Neural progenitor cell (in vitro differentiated cells): Measurements from ENCODE around the gene AGBL4. TPM values are rescaled to one million over a fixed set of nuclear protein-coding genes. Genes with fewer than 3 reads are reported as not detected.

ENCODE experiments used
- DNase-seq: peaks from one replicate; pipeline ENCODE4 v3.0.0-alpha.2; 2016; ENCODE audit warnings: low spot score
- H2AFZ ChIP-seq: fragments of 200-600 bp; sonication (generic); replicated peaks from 2 replicates; pipeline ENCODE4 v1.6.1; 2016; ENCODE audit warnings: antibody characterized with exemption
- H3F3A ChIP-seq: fragments of 200-600 bp; sonication (generic); 2 replicates; pipeline ENCODE4 v1.6.1; 2016; ENCODE audit warnings: antibody characterized with exemption, low read depth
- H3K27ac ChIP-seq: fragments of 200-600 bp; sonication (generic); 2 replicates; pipeline ENCODE4 v1.5.1; 2016; ENCODE audit warnings: mild to moderate bottlenecking
- H3K27me3 ChIP-seq: fragments of 200-600 bp; sonication (generic); 2 replicates; pipeline ENCODE4 v1.6.1; 2016; ENCODE audit warnings: mild to moderate bottlenecking, moderate library complexity
- H3K36me3 ChIP-seq: fragments of 200-600 bp; sonication (generic); 2 replicates; pipeline ENCODE4 v1.5.1; 2016
- H3K4me1 ChIP-seq: fragments of 200-600 bp; sonication (generic); 2 replicates; pipeline ENCODE4 v1.6.1; 2016; ENCODE audit warnings: mixed run types
- H3K4me2 ChIP-seq: fragments of 200-600 bp; sonication (generic); 2 replicates; pipeline ENCODE4 v1.6.1; 2016
- H3K4me3 ChIP-seq: fragments of 200-600 bp; sonication (generic); 2 replicates; pipeline ENCODE4 v1.5.1; 2016
- H3K79me2 ChIP-seq: fragments of 200-600 bp; sonication (generic); 2 replicates; pipeline ENCODE4 v1.6.1; 2016; ENCODE audit warnings: low read depth
- H3K9ac ChIP-seq: fragments of 200-600 bp; sonication (generic); 2 replicates; pipeline ENCODE4 v1.6.1; 2016
- H3K9me3 ChIP-seq: fragments of 200-600 bp; sonication (generic); 2 replicates; pipeline ENCODE4 v1.5.1; 2016; ENCODE audit warnings: low read depth
- H4K20me1 ChIP-seq: fragments of 200-600 bp; sonication (generic); 2 replicates; pipeline ENCODE4 v1.6.1; 2016; ENCODE audit warnings: low read depth
- H3K27ac Mint-ChIP-seq: 3 replicates; pipeline ENCODE4 v1.8.0; 2021; ENCODE audit warnings: mixed read lengths
- H3K27me3 Mint-ChIP-seq: 2 replicates; pipeline ENCODE4 v1.8.0; 2022; ENCODE audit warnings: low read depth, mild to moderate bottlenecking, inconsistent platforms, moderate library complexity, mixed read lengths; ENCODE audit not compliant: insufficient read depth
- H3K36me3 Mint-ChIP-seq: 3 replicates; pipeline ENCODE4 v1.8.0; 2021; ENCODE audit warnings: mixed read lengths
- H3K4me1 Mint-ChIP-seq: 3 replicates; pipeline ENCODE4 v1.8.0; 2021; ENCODE audit warnings: mixed read lengths
- H3K4me3 Mint-ChIP-seq: 3 replicates; pipeline ENCODE4 v1.8.0; 2021; ENCODE audit warnings: mild to moderate bottlenecking, moderate library complexity, mixed read lengths
- H3K9me3 Mint-ChIP-seq: 3 replicates; pipeline ENCODE4 v1.8.0; 2020; ENCODE audit warnings: mixed read lengths
- CTCF ChIP-seq: fragments of 200-600 bp; sonication (generic); IDR thresholded peaks from 2 replicates; pipeline ENCODE4 v1.5.1; 2017; ENCODE audit warnings: antibody characterized with exemption, mild to moderate bottlenecking
- EZH2 ChIP-seq: fragments of 200-600 bp; sonication (generic); IDR thresholded peaks from 2 replicates; pipeline ENCODE4 v1.6.1; 2017; ENCODE audit warnings: antibody characterized with exemption, mild to moderate bottlenecking, moderate library complexity
- EZH2phosphoT487 ChIP-seq: fragments of 200-600 bp; sonication (generic); IDR thresholded peaks from 2 replicates; pipeline ENCODE4 v1.6.1; 2017; ENCODE audit warnings: antibody characterized with exemption
- total RNA-seq: library from RNA; depleted of rRNA; stranded (reverse); fragments of >200 nt; gene quantifications from 2 replicates; pipeline ENCODE4 v1.2.3, GENCODE V29; 2015; ENCODE audit warnings: low replicate concordance

AGBL4 gene
- total RNA-seq, 1 donor from 2014 or later, result 1.5 TPM

- H3K9me3 ChIP-seq, result peaks cover 31% of the 10 kb centered on the region
- Mint-ChIP-seq H3K4me1 (no peaks in the 10 kb centered on the region), H3K4me3 (no peak overlapping the region), H3K27ac (no peak overlapping the region), H3K36me3 (no peaks in the 10 kb centered on the region), H3K9me3 (peaks cover 27% of the 10 kb centered on the region), H3K27me3 (no peaks in the 10 kb centered on the region)
- no peaks in the 10 kb centered on the region for H3F3A ChIP-seq
- no peaks in the 10 kb centered on the region for H3K27me3 ChIP-seq
- H3K36me3 ChIP-seq, result no peaks in the 10 kb centered on the region
- no peak overlapping the region for H2AFZ ChIP-seq
- no peak overlapping the region for H3K9ac ChIP-seq
- DNase-seq, result no peak
- H3K4me3 ChIP-seq, result no peak overlapping the region
- TF ChIP-seq EZH2 (no peak), EZH2phosphoT487 (no peak), CTCF (no peak)
- H3K79me2 ChIP-seq, result no peaks in the 10 kb centered on the region
- no peaks in the 10 kb centered on the region for H3K4me1 ChIP-seq
- H4K20me1 ChIP-seq, result no peaks in the 10 kb centered on the region
- no peak overlapping the region for H3K27ac ChIP-seq
- no peak overlapping the region for H3K4me2 ChIP-seq
These were observed 396.0 kb downstream of the AGBL4 start for GRCh38 chr1:49627781-49628180.

- DNase-seq, result no peak
- H3F3A ChIP-seq, result no peaks in the 10 kb centered on the region
- H3K9me3 ChIP-seq, result peaks cover 31% of the 10 kb centered on the region
- TF ChIP-seq EZH2phosphoT487 (no peak), CTCF (no peak)
- no peak overlapping the region for H2AFZ ChIP-seq
- no peaks in the 10 kb centered on the region for H3K4me1 ChIP-seq
- no peak overlapping the region for H3K27ac ChIP-seq
- no peaks in the 10 kb centered on the region for H3K27me3 ChIP-seq
- peaks cover 23% of the 10 kb centered on the region for H3K9me3 Mint-ChIP-seq
- no peak overlapping the region for H3K9ac ChIP-seq
- no peaks in the 10 kb centered on the region for H3K79me2 ChIP-seq
- H3K4me2 ChIP-seq, result no peak overlapping the region
- H3K4me3 ChIP-seq, result no peak overlapping the region
- H3K27me3 Mint-ChIP-seq, result no peaks in the 10 kb centered on the region
- H3K4me1 Mint-ChIP-seq, result no peaks in the 10 kb centered on the region
- no peak overlapping the region for H3K27ac Mint-ChIP-seq
- no peaks in the 10 kb centered on the region for H3K36me3 ChIP-seq
- H3K36me3 Mint-ChIP-seq, result no peaks in the 10 kb centered on the region
- H3K4me3 Mint-ChIP-seq, result no peak overlapping the region
- no peaks in the 10 kb centered on the region for H4K20me1 ChIP-seq
These were observed 397.3 kb downstream of the AGBL4 start for GRCh38 chr1:49626472-49626871.

GRCh38 chr1:49622877-49623276, 400.9 kb downstream of the AGBL4 start:
- no peak for TF ChIP-seq EZH2
- no peak for TF ChIP-seq CTCF
- no peak for TF ChIP-seq EZH2phosphoT487
- H3K27ac Mint-ChIP-seq, result no peak overlapping the region
- no peaks in the 10 kb centered on the region for H3K27me3 Mint-ChIP-seq
- no peak overlapping the region for H3K4me3 Mint-ChIP-seq
- no peaks in the 10 kb centered on the region for H3K4me1 Mint-ChIP-seq
- Histone ChIP-seq H3K27ac (no peak overlapping the region), H3K9ac (no peak overlapping the region), H3K4me2 (no peak overlapping the region), H4K20me1 (no peaks in the 10 kb centered on the region), H3F3A (no peaks in the 10 kb centered on the region), H3K36me3 (no peaks in the 10 kb centered on the region), H3K4me1 (no peaks in the 10 kb centered on the region), H3K4me3 (no peak overlapping the region), H2AFZ (no peak overlapping the region), H3K9me3 (peaks cover 15% of the 10 kb centered on the region), H3K27me3 (no peaks in the 10 kb centered on the region), H3K79me2 (no peaks in the 10 kb centered on the region)
- H3K9me3 Mint-ChIP-seq, result peaks cover 22% of the 10 kb centered on the region
- DNase-seq, result no peak
- no peaks in the 10 kb centered on the region for H3K36me3 Mint-ChIP-seq

- peaks cover 9% of the 10 kb centered on the region for H3K9me3 Mint-ChIP-seq
- TF ChIP-seq CTCF (no peak), EZH2phosphoT487 (no peak), EZH2 (no peak)
- no peaks in the 10 kb centered on the region for H3K4me1 Mint-ChIP-seq
- Histone ChIP-seq H3K36me3 (no peaks in the 10 kb centered on the region), H3K79me2 (no peaks in the 10 kb centered on the region), H3K27ac (no peak overlapping the region), H3F3A (no peaks in the 10 kb centered on the region), H3K4me1 (no peaks in the 10 kb centered on the region), H3K4me2 (no peak overlapping the region), H3K4me3 (no peak overlapping the region), H3K9me3 (peaks cover 44% of the 10 kb centered on the region), H4K20me1 (no peaks in the 10 kb centered on the region), H2AFZ (no peak overlapping the region), H3K9ac (no peak overlapping the region), H3K27me3 (no peaks in the 10 kb centered on the region)
- no peak for DNase-seq
- H3K4me3 Mint-ChIP-seq, result no peak overlapping the region
- H3K27me3 Mint-ChIP-seq, result no peaks in the 10 kb centered on the region
- H3K36me3 Mint-ChIP-seq, result no peaks in the 10 kb centered on the region
- no peak overlapping the region for H3K27ac Mint-ChIP-seq
These were observed 417.7 kb downstream of the AGBL4 start for GRCh38 chr1:49606082-49606481.
